ENCODE results near the gene FOXM1. TPM values are rescaled to one million over a fixed set of nuclear protein-coding genes. Genes with fewer than 3 reads are reported as not detected.

FOXM1 gene
- total RNA-seq, 4 donors from 2014 or later, result 1.6 to 5.2 (median 2.2) TPM; not detected in 1

DNA sequence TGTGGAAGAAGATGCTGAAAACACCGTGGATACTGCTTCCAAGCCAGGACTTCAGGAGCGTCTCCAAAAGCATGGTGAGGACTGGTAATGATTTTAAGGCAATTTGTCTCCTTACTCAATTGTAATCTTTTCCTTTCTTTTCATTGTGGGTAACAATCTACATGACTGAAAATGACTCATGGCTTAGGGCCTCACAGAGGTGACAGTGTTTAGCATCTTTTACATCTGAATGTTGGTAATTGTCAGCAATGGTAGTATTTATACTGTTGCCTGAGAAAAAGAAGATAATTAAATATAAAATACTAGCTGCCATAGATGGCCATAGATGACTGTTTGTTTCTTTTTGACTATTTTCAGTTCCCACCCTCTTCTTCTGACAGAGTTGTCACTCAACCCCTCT lies 45.4 kb upstream of the FOXM1 start:
- in situ Hi-C loops (cut with MboI; ENCODE audit: low pct_ligation_motif_present in 1 of 4, low pct_unique_long_range_greater_than_20kb in 1 of 4, low sequenced_read_pairs in 3 of 4), result no loop called here
- WGBS, 2 donors (ENCODE audit: low coverage in 1 of 2), result 95 to 100% methylated on average over 2 of the region's 2 CpGs
- H3K27me3 ChIP-seq, result no peaks in the 10 kb centered on the region
- no peak overlapping the region for H3K4me3 ChIP-seq
- TF ChIP-seq, protein P1, sequence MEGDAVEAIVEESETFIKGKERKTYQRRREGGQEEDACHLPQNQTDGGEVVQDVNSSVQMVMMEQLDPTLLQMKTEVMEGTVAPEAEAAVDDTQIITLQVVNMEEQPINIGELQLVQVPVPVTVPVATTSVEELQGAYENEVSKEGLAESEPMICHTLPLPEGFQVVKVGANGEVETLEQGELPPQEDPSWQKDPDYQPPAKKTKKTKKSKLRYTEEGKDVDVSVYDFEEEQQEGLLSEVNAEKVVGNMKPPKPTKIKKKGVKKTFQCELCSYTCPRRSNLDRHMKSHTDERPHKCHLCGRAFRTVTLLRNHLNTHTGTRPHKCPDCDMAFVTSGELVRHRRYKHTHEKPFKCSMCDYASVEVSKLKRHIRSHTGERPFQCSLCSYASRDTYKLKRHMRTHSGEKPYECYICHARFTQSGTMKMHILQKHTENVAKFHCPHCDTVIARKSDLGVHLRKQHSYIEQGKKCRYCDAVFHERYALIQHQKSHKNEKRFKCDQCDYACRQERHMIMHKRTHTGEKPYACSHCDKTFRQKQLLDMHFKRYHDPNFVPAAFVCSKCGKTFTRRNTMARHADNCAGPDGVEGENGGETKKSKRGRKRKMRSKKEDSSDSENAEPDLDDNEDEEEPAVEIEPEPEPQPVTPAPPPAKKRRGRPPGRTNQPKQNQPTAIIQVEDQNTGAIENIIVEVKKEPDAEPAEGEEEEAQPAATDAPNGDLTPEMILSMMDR (IDR thresholded peaks at IDR 0.05), result no peak
- TF ChIP-seq POLR2A (IDR thresholded peaks at IDR 0.05) (no peak), EP300 (IDR thresholded peaks at IDR 0.05; ENCODE audit: low read depth) (no peak), POLR2AphosphoS5 (IDR thresholded peaks at IDR 0.05) (no peak)
- peaks cover 0 to 13% (median 2%) of the 10 kb centered on the region in 4 donors for H3K36me3 ChIP-seq
- no peak overlapping the region for H3K27ac ChIP-seq
- no peaks in the 10 kb centered on the region for H3K9me3 ChIP-seq
- H3K4me1 ChIP-seq, result no peaks in the 10 kb centered on the region
- no peak for DNase-seq
- intact Hi-C loops (cut with DNase I; ENCODE audit: low total_unique reads), result no loop called here

DNA sequence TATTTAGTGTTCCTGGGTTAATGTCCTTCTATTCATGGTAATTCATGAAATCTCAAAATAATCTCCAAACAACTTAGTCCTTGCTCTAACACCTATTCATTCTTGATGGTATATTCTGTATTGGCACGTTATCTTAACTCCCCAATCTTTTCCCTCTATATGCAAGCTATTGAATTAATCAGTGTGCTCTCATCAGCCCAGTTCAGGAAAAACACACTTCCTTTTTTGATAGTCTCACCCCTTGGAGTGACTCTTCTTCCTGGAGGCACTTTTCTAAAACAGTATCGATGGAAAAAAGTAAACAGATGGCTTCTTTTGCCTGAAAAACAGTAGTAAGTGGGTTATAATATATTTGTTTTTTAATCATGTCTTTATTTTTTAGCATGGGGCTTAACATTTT lies 42.3 kb upstream of the FOXM1 start:
- intact Hi-C loops (cut with DNase I; ENCODE audit: low total_unique reads), result no loop called here
- DNase-seq, result no peak
- no peak overlapping the region for H3K27ac ChIP-seq
- peaks cover 0 to 13% (median 2%) of the 10 kb centered on the region in 4 donors for H3K36me3 ChIP-seq
- in situ Hi-C loops (cut with MboI; ENCODE audit: low pct_ligation_motif_present in 1 of 4, low pct_unique_long_range_greater_than_20kb in 1 of 4, low sequenced_read_pairs in 3 of 4), result no loop called here
- TF ChIP-seq POLR2A (IDR thresholded peaks at IDR 0.05) (no peak), POLR2AphosphoS5 (IDR thresholded peaks at IDR 0.05) (no peak), EP300 (IDR thresholded peaks at IDR 0.05; ENCODE audit: low read depth) (no peak)
- TF ChIP-seq, protein P1 (IDR thresholded peaks at IDR 0.05), result no peak
- no peaks in the 10 kb centered on the region for H3K27me3 ChIP-seq
- no peaks in the 10 kb centered on the region for H3K9me3 ChIP-seq
- H3K4me3 ChIP-seq, result no peak overlapping the region
- no peaks in the 10 kb centered on the region for H3K4me1 ChIP-seq
- WGBS, 2 donors (ENCODE audit: low coverage in 1 of 2), result 83 to 85% methylated on average over 2 of the region's 2 CpGs

DNA sequence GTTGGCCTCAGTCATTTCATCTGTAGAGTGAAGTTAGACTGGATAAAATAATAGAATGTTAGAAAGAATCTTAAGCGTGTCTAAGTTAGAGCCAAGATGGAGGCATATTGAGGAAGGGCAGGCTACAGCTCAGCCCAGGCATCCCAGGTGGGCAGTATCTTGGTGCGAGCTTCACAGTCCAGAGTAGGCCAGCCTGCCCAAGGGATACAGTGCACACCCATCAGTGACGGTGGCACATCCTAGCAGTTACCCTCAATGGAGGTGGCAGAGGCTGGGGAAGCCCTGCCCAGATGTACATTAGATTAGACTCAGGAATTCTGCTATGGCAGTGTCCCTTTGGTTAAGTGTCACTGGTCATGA lies 35.2 kb upstream of the FOXM1 start:
- no peak for DNase-seq
- Histone ChIP-seq H3K4me1 (no peaks in the 10 kb centered on the region), H3K27me3 (no peaks in the 10 kb centered on the region), H3K36me3 (peaks cover 0 to 2% (median 0%) of the 10 kb centered on the region in 4 donors), H3K27ac (no peak overlapping the region), H3K4me3 (no peak overlapping the region), H3K9me3 (no peaks in the 10 kb centered on the region)
- TF ChIP-seq EP300 (IDR thresholded peaks at IDR 0.05; ENCODE audit: low read depth) (no peak), POLR2A (IDR thresholded peaks at IDR 0.05) (no peak), POLR2AphosphoS5 (IDR thresholded peaks at IDR 0.05) (no peak)
- TF ChIP-seq, protein P1 (IDR thresholded peaks at IDR 0.05), result no peak
- 93% methylated on average over 3 of the region's 3 CpGs; no CpG with 5 or more reads in 1 of the 2 donors for WGBS, 2 donors (ENCODE audit: low coverage in 1 of 2)
- intact Hi-C loops (cut with DNase I; ENCODE audit: low total_unique reads), result no loop called here
- in situ Hi-C loops (cut with MboI; ENCODE audit: low pct_ligation_motif_present in 1 of 4, low pct_unique_long_range_greater_than_20kb in 1 of 4, low sequenced_read_pairs in 3 of 4), result no loop called here

DNA sequence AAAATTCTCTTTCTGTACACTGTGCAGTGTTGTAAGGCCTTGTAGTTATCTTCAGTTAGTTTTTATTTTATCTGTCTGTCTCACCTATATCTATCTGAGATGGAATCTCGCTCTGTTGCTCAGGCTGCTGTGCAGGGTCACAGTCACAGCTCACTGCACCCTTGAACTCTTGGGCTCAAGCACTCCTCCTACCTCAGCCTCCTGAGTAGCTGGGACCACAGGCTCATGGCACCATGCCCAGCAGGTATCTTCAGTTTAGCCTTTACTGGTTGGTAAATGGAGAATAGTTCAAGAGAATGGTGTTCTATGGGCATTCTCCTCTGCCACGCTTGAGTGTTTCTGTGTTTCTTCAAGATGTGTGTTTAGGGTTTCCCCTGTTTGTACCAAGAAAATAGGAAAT lies 27.3 kb upstream of the FOXM1 start:
- H3K27me3 ChIP-seq, result no peaks in the 10 kb centered on the region
- DNase-seq, result no peak
- TF ChIP-seq POLR2AphosphoS5 (IDR thresholded peaks at IDR 0.05) (no peak), POLR2A (IDR thresholded peaks at IDR 0.05) (no peak), EP300 (IDR thresholded peaks at IDR 0.05; ENCODE audit: low read depth) (no peak)
- TF ChIP-seq, protein P1 (IDR thresholded peaks at IDR 0.05), result no peak
- H3K4me3 ChIP-seq, result no peak overlapping the region
- in situ Hi-C loops (cut with MboI; ENCODE audit: low pct_ligation_motif_present in 1 of 4, low pct_unique_long_range_greater_than_20kb in 1 of 4, low sequenced_read_pairs in 3 of 4) (no loop called here), intact Hi-C loops (cut with DNase I; ENCODE audit: low total_unique reads) (no loop called here)
- H3K9me3 ChIP-seq, result no peaks in the 10 kb centered on the region
- 94% methylated on average over 2 of the region's 2 CpGs for WGBS, 2 donors (ENCODE audit: low coverage in 1 of 2)
- no peak overlapping the region for H3K27ac ChIP-seq
- peaks cover 0 to 3% (median 0%) of the 10 kb centered on the region in 4 donors for H3K4me1 ChIP-seq
- H3K36me3 ChIP-seq, result no peaks in the 10 kb centered on the region

Measured in transverse colon (tissue), 4 donors.